ENCODE results near the gene RTKN.
"Not testable (repeated sequence)": the region's sequence is repeated elsewhere in the genome, so short reads cannot be mapped to it uniquely, and the experiment has no call there.

RTKN gene, protein sequence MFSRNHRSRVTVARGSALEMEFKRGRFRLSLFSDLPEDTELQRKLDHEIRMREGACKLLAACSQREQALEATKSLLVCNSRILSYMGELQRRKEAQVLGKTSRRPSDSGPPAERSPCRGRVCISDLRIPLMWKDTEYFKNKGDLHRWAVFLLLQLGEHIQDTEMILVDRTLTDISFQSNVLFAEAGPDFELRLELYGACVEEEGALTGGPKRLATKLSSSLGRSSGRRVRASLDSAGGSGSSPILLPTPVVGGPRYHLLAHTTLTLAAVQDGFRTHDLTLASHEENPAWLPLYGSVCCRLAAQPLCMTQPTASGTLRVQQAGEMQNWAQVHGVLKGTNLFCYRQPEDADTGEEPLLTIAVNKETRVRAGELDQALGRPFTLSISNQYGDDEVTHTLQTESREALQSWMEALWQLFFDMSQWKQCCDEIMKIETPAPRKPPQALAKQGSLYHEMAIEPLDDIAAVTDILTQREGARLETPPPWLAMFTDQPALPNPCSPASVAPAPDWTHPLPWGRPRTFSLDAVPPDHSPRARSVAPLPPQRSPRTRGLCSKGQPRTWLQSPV

DNA sequence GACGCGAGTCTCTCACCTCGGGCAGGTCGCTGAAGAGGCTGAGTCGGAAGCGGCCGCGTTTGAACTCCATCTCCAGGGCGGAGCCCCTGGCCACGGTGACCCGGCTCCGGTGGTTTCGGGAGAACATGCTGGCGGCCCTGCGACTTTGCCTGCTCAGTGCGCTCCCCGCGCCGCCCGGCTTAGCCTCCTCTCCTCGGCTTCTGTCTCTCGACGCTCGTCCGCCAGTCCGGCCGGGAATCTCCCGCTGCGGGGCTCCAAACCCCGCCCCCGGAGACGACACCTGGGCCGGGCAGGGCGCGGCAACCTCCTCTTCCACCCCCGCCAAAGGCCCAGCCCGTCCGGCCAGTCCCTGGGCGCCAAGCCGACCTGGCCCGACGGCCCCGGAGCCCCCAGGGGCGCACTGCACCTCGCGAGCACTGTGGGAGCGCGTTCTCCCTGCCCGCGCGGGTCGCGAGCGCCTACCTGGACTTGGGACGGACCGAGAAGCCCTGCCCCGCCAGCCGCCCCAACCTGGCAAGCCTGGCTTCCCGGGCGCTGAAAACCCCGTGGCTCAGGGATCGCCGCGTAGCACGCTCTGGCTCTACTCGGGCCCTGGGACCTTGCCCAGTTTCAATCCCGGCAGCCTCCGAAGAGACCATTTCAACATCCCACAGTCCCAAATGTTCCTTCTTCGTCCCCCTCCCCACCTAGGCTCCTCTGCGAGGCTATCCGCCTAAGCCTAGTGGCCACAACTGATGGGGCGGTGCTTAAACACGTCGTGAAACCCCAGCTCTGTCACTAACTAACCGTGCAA is at the start of gene RTKN:
Gene RTKN (minus strand): TSS at position 248 of the 793 bp plus-strand sequence. CDS start 121 bp downstream, at position 127.
- no peak for DNase-seq (ENCODE audit: low read depth in 2 of 2)

DNA sequence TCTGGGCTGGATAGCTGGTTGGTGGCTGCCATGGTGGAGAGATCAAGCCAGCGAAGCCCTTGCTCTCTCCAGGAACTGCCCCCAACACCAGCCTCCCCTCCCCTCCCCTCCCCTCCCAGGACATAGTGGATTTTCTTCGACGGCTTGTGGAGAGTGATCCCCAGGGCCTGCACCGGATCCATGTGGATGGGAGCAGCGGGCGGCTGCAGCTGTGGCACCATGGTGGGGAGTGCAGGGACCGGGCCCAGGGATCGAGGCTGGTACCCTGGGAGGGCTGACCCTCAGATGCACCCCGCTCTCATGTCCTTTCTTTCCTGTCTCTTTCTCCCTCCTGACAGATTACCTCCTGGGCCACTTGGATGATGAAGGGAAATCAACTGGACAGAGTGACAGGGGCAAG is 48.2 kb upstream of the RTKN start:
- DNase-seq (ENCODE audit: low read depth in 2 of 2), result no peak

DNA sequence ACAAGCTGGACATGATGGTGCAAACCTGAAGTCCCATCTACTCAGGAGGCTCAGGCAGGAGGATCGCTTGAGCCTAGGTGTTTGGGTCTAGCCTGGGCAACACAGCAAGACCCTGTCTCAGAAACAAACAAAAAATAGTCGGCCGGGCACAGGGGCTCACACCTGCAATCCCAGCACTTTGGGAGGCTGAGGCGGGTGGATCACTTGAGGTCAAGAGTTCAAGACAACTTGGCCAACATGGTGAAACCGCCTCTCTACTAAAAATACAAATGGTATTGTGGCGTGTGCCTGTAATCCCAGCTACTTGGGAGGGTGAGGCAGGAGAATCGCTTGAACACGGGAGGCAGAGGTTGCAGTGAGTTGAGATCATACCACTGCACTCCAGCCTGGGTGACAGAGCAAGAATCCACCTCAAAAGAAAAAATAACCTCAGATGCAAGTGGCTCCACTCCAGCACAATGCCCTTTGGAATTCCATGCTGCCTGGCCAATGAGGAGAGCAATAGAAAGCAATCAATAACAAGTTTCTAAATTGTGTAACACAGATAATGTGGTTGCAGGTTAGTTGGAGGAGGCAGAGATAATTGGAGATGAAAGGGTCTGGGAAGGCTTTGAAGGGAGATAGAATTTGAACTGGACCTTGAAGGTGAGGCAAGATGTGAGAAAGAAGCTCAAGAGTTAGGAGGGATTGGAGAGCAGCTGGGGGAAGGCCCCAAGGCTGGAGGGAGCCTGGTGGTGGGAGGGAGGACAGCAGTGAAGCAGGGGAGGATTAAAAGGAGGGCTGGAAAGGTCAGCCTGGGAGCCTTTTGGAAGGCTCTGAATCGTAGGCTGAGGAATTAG is 47.1 kb upstream of the RTKN start:
- no peak for DNase-seq (ENCODE audit: low read depth in 2 of 2)

DNA sequence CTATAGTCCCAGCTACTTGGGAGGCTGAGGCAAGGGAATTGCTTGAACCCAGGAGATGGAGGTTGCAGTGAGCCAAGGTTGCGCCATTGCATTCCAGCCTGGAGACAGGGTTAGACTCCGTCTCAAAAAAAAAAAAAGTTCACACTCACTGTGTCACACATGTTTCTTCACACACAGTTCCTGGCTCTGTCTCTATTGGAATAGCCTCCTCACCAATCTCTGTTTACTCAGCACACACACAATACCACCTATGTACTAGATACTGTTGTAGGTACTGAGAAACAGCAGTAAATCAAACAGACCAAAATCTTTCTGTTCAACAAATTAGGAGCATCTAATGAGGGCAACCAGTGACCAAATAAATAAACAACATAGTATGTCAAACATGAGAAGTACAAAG is 44.4 kb upstream of the RTKN start:
- no peak for DNase-seq (ENCODE audit: low read depth in 2 of 2)

DNA sequence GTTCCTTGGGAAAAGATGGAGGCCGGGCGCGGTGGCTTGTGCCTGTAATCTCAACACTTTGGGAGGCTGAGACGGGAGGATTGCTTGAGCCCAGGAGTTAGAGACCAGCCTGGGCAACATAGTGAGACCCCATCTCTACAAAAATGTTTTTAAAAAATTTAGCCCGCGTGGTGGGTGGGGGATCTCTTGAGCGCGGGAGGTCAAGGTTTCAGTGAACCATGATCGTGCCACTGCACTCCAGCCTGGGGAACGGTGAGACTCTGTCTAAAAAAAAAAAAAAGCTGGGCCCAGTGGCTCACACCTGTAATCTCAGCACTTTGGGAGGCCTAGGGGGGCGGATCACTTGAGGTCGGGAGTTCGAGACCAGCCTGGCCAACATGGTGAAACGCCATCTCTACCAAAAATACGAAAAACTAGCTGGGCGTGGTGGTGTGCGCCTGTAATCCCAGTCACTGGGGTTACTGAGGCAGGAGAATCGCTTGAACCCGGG is 42.0 kb upstream of the RTKN start:
- DNase-seq (ENCODE audit: low read depth in 2 of 2), result not testable (repeated sequence)

DNA sequence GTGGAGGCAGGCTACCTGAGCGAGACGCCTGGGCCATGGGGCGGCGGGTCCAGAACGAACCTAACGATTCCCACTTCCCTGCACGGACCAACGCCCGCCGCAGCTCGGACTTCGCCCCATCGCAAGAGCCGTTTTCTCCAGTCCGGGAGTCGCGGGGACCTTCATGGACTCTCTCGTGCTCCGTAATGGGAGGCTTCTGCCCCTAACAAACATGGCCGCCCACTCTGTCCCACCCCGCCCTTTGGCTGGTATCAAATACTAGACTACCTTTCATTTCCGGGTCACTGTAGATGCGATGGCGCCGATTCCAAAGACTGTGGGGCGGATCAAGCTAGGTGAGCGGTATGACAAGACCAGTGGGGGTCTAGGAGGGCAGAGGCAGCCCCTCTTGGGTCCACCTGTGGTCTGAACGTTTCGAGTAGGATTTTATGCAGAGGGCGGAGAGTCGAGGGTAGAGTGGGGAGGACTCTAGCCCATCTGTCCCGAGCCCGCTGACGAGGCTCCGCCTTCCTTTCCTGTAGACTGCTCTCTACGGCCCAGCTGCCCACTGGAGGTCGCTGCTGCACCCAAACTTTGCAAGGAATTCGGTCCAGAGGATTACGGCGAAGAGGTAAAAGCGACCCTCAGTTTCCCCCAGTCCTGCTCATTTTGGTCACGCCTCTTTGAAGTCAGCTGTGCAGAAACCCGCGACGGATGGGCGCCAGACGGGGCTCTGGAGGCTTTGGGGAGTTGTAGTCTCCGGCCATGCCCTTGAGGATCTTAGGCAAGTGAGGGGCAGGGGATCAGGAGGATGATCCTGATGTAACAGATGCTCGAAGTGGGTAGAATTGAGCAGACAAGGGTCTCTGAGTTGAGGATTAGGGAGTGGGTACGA is 41.3 kb upstream of the RTKN start, which contains the start of the genes CCDC142 and TTC31:
Gene CCDC142 (minus strand): TSS at position 198 of the 874 bp plus-strand sequence. CDS start 161 bp downstream, at position 37.
Gene TTC31 (plus strand): TSS at position 281 of the 874 bp plus-strand sequence. CDS start 15 bp downstream, at position 296.
- peak; percentile 81 to 83 for DNase-seq (ENCODE audit: low read depth in 2 of 2)

DNA sequence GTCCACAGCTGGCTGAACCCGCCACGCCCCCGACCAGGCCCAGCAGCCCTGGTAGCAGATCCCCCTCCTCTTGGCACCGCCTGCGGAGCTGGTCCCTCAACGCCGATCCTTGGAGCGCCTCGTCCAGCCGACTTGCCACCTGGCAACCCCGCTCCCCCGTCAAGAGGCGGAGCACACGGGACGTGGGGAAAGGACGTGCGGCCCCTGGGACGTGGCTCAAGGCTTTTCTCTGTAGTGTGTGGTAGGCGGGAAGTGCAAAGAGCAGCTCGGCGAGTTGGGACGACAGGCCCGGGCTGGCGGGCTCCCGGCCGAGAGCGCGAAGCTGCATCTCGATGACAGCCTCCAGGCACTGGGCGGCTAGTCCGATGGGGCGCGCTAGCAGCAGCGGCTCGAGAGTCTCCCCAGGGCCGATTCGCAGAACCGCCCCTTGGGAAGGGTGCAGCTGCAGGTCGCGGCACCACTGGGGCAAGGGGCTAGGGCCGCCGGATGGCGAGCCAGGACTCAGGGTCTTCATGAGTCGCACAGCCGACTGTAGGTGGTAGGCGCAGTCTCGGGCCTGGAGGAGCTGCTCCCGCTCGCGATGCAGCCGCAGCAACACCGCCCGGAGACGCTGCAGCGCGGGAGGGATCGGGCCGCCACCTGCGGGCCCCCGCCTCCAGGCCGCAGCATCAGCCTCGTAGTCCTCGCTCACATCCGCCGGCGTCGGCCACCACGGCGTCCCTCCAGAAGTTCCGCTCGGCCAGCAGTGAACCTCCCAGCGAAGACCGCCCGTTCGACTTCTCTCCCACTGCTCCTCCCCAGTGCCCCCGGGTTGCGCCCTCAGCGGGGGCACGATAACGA is 40.4 kb upstream of the RTKN start:
- no peak for DNase-seq (ENCODE audit: low read depth in 2 of 2)

DNA sequence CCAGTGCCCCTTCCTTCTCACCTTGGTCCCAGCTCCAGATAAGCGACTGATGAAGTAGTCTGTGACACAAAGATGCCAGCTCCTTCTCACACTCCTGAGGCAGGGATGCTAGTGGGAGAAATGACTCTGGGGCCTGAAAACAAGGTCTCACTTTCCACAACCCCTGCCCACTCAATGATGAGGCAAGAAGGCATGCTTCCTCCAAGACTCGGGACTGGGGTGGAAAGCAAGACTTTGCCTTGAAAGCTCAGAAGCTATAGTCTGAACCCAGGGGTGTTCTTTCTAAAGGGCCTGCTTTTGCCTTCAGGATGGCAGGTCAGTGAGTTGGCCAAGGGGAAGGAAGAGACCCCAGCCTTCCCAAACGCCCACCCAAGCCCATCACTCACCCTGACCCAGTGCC is 39.7 kb upstream of the RTKN start:
- DNase-seq (ENCODE audit: low read depth in 2 of 2), result no peak

DNA sequence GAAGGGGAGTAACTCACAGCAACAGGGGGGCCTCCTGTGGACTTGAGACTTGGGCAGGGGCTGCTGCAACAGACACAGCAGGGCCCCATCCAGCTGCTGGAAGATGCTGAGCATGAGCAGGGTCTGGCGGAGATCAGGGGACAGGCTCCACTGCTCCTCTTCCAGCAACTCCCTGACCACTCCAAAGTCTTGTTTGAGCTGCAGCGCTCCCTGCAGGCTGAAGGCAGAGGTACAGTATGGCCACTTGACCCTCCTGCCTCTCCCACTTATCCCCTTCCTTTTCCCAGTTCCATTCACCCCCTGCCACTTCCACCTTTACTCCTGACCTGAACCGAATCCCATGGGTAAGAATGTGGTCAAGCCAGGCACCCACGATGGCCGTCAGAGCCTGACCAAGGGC is 33.2 kb upstream of the RTKN start:
- DNase-seq (ENCODE audit: low read depth in 2 of 2), result no peak

DNA sequence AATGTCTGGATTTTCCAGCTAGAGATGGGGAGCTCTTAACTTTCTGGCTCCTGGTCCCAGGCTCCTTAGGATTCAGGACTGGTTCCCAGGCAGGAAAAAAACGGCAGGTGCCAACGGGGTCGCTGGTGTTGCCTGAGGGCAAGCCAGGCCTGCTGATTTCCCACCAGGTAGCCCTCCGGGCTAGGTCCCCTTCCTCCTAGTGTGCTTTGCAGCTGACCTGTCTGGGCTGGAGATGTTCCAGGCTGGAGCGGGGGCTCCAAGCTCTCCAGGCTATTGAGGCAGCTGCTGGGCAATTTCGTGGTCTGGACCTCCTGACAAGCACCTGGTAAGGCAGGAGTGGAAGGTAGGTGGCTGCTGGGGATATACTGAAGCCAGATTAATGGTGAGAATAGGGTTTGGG is 32.7 kb upstream of the RTKN start:
- no peak for DNase-seq (ENCODE audit: low read depth in 2 of 2)

DNA sequence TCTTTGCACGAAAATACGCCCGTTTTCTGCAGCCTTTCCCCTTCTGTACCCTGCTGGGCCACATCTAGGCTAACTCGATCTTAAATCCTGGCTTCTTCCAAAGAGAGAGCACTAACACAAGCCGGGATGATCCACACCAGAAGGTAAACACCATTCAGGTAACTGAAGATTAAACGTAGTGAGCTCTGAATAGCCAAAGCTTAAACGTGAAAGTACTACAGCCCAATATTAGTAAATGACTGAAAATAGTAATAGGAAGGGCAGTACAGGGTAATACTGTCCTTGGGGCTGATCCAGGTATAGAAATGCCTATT is 31.2 kb upstream of the RTKN start:
- no peak for DNase-seq (ENCODE audit: low read depth in 2 of 2)

DNA sequence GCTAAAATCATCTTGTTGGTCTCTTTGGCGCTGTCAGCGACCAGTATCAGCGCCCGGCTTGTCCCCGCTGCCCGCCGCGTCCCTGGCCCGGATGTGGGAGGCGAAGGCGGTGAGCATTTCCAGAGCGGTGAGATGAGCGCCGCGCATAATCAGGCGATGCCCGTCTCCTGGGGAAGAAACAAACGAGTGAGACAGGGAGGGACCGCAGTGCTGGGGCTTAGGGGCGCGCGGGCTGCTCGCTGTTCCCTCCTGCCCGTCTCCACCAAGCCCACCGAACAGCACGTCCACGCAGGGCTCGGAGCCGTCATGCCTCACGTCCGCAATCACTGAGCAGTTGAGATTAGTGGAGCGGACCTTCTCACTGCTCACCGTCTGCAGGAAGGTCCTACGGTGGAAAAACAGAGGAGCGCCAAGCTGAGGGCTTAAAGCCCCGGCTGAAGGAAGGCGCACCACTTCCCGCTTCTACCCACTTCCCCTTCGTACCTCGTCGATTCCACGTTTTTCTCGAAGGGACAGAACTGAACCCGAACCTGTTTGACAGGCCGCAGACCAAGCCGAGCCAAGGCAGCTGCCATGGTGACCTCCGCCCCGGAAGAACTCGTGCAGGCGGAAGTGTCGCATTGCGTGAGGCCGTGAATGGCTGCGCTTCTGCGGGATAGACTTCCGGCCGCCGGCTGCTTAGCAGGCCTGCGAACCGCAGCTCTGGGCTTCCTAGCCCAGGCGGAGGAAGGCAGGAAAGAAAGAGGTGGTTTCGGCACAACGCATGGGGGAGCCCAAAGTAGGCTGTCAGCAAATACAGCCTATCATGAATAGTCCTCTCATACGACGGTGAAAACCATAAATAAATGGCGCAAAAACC is 30.6 kb upstream of the RTKN start, which contains the start of gene MRPL53:
Gene MRPL53 (minus strand): TSS at position 595 of the 859 bp plus-strand sequence. CDS start 20 bp downstream, at position 575.
- DNase-seq (ENCODE audit: low read depth in 2 of 2), result peak; percentile 88 to 95

DNA sequence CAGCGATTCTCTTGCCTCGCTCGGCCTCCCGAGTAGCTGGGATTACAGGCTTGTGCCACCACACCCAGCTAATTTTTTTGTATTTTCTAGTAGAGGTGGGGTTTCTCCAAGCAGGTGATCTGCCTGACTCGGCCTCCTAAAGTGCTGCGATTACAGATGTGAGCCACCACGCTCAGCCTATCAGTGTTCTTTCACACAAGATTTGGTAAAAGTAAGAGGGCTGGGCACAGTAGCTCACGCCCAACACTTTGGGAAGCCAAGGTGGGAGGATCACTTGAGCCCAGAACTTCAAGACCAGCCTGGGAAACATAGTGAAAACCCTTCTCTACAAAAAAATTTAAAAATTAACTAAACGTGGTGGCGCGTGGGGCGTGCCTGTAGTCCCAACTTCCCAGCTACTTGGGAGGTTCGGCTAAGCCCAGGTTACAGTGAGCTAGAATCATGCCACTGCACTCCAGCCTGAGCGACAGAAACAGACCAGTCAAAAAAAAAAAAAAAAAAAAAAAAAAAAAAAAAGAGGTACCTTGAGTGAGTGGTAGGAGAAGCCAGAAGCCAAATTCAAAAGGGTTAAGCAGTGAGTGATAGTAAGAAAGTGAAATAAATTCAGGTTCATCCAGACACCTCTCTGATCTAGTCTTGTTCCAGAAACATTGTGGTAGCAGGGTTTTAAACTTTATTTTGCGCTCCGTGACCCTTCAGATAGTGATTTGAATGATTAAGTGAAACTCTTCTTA is 29.8 kb upstream of the RTKN start:
- no peak for DNase-seq (ENCODE audit: low read depth in 2 of 2)

DNA sequence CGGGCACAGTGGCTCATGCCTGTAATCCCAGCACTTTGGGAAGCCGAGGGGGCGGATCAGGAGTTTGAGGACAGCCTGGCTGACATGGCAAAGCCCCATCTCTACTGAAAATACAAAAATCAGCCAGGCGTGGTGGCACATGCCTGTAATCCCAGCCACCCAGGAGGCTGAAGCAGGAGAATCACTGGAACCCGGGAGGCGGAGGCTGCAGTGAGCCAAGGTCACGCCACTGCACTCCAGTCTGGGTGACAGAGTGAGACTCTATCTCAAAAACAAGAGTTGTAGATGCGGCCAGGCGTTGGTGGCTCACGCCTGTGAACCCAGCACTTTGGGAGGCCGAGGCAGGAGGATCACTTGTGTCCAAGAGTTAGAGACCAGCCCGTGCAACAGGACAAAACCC is 29.0 kb upstream of the RTKN start:
- not testable (repeated sequence) for DNase-seq (ENCODE audit: low read depth in 2 of 2)

DNA sequence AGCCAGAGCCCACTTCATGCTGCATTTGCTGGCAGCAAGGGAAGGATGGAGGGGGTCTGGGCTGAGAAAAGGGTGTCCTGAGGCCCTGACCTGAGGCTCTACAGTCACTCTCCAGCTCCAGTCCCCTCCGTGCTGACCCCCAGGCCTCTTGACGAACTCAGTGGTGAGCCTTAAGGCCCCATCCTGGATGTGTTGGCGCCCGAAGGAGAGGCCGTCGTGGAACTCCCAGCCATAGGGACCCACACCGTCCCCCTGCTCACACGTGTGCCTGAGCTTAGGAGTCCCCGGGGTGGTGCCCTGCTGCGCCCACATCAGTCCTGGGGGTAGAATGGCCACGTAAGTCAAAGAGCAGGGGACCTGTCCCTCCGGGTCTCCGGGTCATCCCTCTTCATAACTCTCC is 22.7 kb upstream of the RTKN start:
- no peak for DNase-seq (ENCODE audit: low read depth in 2 of 2)

DNA sequence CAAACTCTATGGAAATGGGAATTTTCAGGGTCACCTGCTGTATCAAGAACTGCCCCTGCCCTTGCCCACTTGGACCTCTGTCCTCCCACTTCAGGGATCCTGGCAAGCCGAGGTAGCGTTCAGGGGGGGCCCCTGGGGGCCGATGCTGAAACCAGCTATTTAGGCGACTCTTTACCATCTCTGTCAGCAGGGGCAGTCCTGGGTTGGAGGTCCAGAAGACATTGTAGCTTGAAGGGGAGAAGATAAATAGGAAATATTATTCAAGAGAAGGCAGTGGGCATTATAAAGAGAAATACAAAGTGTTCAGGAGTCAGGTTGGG is 21.0 kb upstream of the RTKN start:
- DNase-seq (ENCODE audit: low read depth in 2 of 2), result no peak

DNA sequence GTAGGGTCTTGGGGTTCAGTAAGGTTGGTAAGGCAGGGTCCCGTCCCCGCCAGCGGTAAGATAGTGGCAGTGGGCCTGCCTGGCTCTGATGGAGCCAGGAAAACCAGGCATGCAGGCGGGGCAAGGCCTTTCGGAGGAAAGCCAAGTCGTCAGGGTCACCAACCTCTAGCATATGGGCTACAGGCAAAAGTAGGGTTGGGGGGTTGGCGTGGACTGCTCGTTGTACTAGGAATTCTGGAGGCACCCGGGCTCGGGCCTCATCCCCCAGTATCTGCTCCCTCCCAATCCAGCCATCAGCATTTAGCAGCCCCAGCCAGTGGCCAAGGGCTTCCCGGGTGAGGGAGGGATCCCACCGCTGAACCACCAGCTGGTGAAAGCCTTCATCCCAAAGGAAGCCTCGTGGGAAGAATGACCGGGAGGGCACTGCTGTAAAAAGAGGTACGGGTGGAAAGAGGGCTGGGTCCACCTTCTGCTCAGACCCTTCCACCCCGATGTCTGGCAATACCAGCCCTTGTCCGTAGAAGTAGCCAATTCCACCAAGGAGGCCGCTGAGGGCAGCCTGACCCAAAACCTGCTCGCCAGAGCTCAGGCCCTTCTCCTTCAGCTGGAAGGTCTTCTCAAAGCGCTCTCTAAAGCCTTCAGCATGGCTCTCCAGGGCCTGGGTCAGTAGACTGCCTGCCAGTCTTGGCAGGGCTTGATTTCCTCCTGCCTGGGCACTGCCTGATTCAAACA is 20.5 kb upstream of the RTKN start:
- DNase-seq (ENCODE audit: low read depth in 2 of 2), result no peak

All from stimulated activated CD4-positive, alpha-beta T cell treated with anti-CD3 and anti-CD28 coated beads, Interleukin-1b, Interleukin-23, amount 100 ng/mL, for 1 hour (primary cell).